ENCODE data around the gene AOPEP.

- TF ChIP-seq KAT7 (CRISPR knock-in tag; IDR thresholded peaks at IDR 0.05; ENCODE audit: borderline replicate concordance) = no peak
- TF ChIP-seq MXD4 (CRISPR knock-in tag; IDR thresholded peaks at IDR 0.05; ENCODE audit: borderline replicate concordance) = no peak
- no peak for TF ChIP-seq CTCF (IDR thresholded peaks at IDR 0.05)
- no peak for TF ChIP-seq AFF4 (CRISPR knock-in tag; IDR thresholded peaks at IDR 0.05; ENCODE audit: borderline replicate concordance)
- no peak for TF ChIP-seq FOXP1 (CRISPR knock-in tag; IDR thresholded peaks at IDR 0.05; ENCODE audit: borderline replicate concordance)
- TF ChIP-seq ATF2 (CRISPR knock-in tag; IDR thresholded peaks at IDR 0.05; ENCODE audit: borderline replicate concordance, low read depth) = no peak
- TF ChIP-seq CREM (CRISPR knock-in tag; IDR thresholded peaks at IDR 0.05) = no peak
- no peak for TF ChIP-seq CREB1 (CRISPR knock-in tag; IDR thresholded peaks at IDR 0.05)
- no peak for TF ChIP-seq NFYB (CRISPR knock-in tag; conservative IDR thresholded peaks at IDR 0.05; ENCODE audit: low read depth)
- TF ChIP-seq ZNF425 (CRISPR knock-in tag; conservative IDR thresholded peaks at IDR 0.05) = no peak
- TF ChIP-seq GABPB1 (CRISPR knock-in tag; IDR thresholded peaks at IDR 0.05) = no peak
- TF ChIP-seq MAX (CRISPR knock-in tag; IDR thresholded peaks at IDR 0.05) = no peak
- no peak for TF ChIP-seq GRHL2 (CRISPR knock-in tag; IDR thresholded peaks at IDR 0.05; ENCODE audit: insufficient replicate concordance, severe bottlenecking)
Measured at GRCh38 chr9:95026148-95026524, 299.6 kb downstream of the AOPEP start.

Data from WTC11 (cell line).